H9 (cell line): ENCODE results near the gene NPHS1. TPM values are rescaled to one million over a fixed set of nuclear protein-coding genes. Genes with fewer than 3 reads are reported as not detected.

Experiments
- DNase-seq: peaks from one replicate; pipeline ENCODE4 v3.0.0-alpha.2; 2017
- H2AFZ ChIP-seq: one replicate; pipeline ENCODE4 v1.6.1; 2013; ENCODE audit warnings: mild to moderate bottlenecking, low read length, control low read depth, moderate library complexity
- H2AK5ac ChIP-seq: 2 replicates; pipeline ENCODE4 v1.6.1; 2013; ENCODE audit warnings: low read length, control low read depth, mixed read lengths; ENCODE audit not compliant: insufficient read length
- H2BK120ac ChIP-seq: one replicate; pipeline ENCODE4 v1.6.1; 2013; ENCODE audit warnings: low read depth, mild to moderate bottlenecking, low read length, control low read depth, inconsistent platforms; ENCODE audit not compliant: poor library complexity, severe bottlenecking
- H2BK12ac ChIP-seq: 2 replicates; pipeline ENCODE4 v1.6.1; 2013; ENCODE audit warnings: low read length, control low read depth, mixed read lengths, low read depth; ENCODE audit not compliant: insufficient read length
- H2BK15ac ChIP-seq: 2 replicates; pipeline ENCODE4 v1.6.1; 2013; ENCODE audit warnings: low read depth, low read length, control low read depth
- H2BK20ac ChIP-seq: one replicate; pipeline ENCODE4 v1.6.1; 2013; ENCODE audit warnings: low read depth, mild to moderate bottlenecking, low read length, control low read depth, inconsistent platforms; ENCODE audit not compliant: poor library complexity, severe bottlenecking
- H2BK5ac ChIP-seq: 2 replicates; pipeline ENCODE4 v1.6.1; 2013; ENCODE audit warnings: low read length, control low read depth, mixed read lengths; ENCODE audit not compliant: insufficient read length
- H3K14ac ChIP-seq: 2 replicates; pipeline ENCODE4 v1.6.1; 2013; ENCODE audit warnings: low read length, control low read depth; ENCODE audit not compliant: insufficient read depth
- H3K18ac ChIP-seq: 2 replicates; pipeline ENCODE4 v1.6.1; 2013; ENCODE audit warnings: low read depth, mild to moderate bottlenecking, mixed read lengths, low read length, control low read depth; ENCODE audit not compliant: insufficient read length
- H3K23ac ChIP-seq: 2 replicates; pipeline ENCODE4 v1.6.1; 2013; ENCODE audit warnings: low read length, control low read depth, mixed read lengths, low read depth; ENCODE audit not compliant: insufficient read length
- H3K23me2 ChIP-seq: 2 replicates; pipeline ENCODE4 v1.6.1; 2013; ENCODE audit warnings: low read depth, mild to moderate bottlenecking, mixed read lengths, low read length, control low read depth; ENCODE audit not compliant: insufficient read length, poor library complexity, severe bottlenecking
- H3K27ac ChIP-seq: 2 replicates; pipeline ENCODE4 v1.5.1; 2013; ENCODE audit warnings: low read length, control low read depth, mixed read lengths, low read depth; ENCODE audit not compliant: insufficient read length
- H3K27me3 ChIP-seq: 2 replicates; pipeline ENCODE4 v1.6.1; 2013; ENCODE audit warnings: low read length, control low read depth, inconsistent platforms; ENCODE audit not compliant: insufficient read depth
- H3K4ac ChIP-seq: 2 replicates; pipeline ENCODE4 v1.6.1; 2013; ENCODE audit warnings: low read depth, mild to moderate bottlenecking, control low read depth, inconsistent platforms, low read length, moderate library complexity
- H3K4me1 ChIP-seq: 2 replicates; pipeline ENCODE4 v1.6.1; 2013; ENCODE audit warnings: low read length, control low read depth, inconsistent platforms; ENCODE audit not compliant: insufficient read depth
- H3K4me2 ChIP-seq: 2 replicates; pipeline ENCODE4 v1.6.1; 2013; ENCODE audit warnings: low read length, control low read depth, mixed read lengths; ENCODE audit not compliant: insufficient read length, insufficient read depth
- H3K56ac ChIP-seq: 2 replicates; pipeline ENCODE4 v1.6.1; 2013; ENCODE audit warnings: low read depth, mild to moderate bottlenecking, mixed read lengths, low read length, control low read depth; ENCODE audit not compliant: insufficient read length
- H3K79me1 ChIP-seq: 2 replicates; pipeline ENCODE4 v1.6.1; 2013; ENCODE audit warnings: low read depth, mild to moderate bottlenecking, moderate library complexity, low read length, control low read depth, inconsistent platforms; ENCODE audit not compliant: insufficient read depth, poor library complexity, severe bottlenecking
- H3K79me2 ChIP-seq: 2 replicates; pipeline ENCODE4 v1.6.1; 2013; ENCODE audit warnings: low read length, control low read depth, inconsistent platforms; ENCODE audit not compliant: insufficient read depth
- H3K9ac ChIP-seq: 2 replicates; pipeline ENCODE4 v1.6.1; 2013; ENCODE audit warnings: low read length, control low read depth, mixed read lengths; ENCODE audit not compliant: insufficient read length; ENCODE audit errors: extremely low read depth
- H3K9me3 ChIP-seq: one replicate; pipeline ENCODE4 v1.6.1; 2013; ENCODE audit warnings: low read depth, low read length, inconsistent platforms; ENCODE audit not compliant: control insufficient read depth
- H3T11ph ChIP-seq: one replicate; pipeline ENCODE4 v1.6.1; 2013; ENCODE audit warnings: mild to moderate bottlenecking, low read length, control low read depth, inconsistent platforms
- H4K20me1 ChIP-seq: one replicate; pipeline ENCODE4 v1.6.1; 2013; ENCODE audit not compliant: control insufficient read depth, insufficient read length, insufficient read depth
- H4K5ac ChIP-seq: 2 replicates; pipeline ENCODE4 v1.6.1; 2013; ENCODE audit warnings: low read depth, mild to moderate bottlenecking, mixed read lengths, low read length, control low read depth; ENCODE audit not compliant: insufficient read length
- H4K8ac ChIP-seq: replicated peaks from 2 replicates; pipeline ENCODE4 v1.6.1; 2013; ENCODE audit warnings: low read length, control low read depth, mixed read lengths, low read depth; ENCODE audit not compliant: insufficient read length
- H4K91ac ChIP-seq: 2 replicates; pipeline ENCODE4 v1.6.1; 2013; ENCODE audit warnings: low read depth, mild to moderate bottlenecking, moderate library complexity, mixed read lengths, low read length, control low read depth; ENCODE audit not compliant: insufficient read length
- H3K27ac Mint-ChIP-seq, 3 experiments: 2 replicates in 2 of 3; 3 replicates in 1 of 3; pipeline ENCODE4 v1.8.0; 2020 to 2021; ENCODE audit warnings: mixed read lengths in 3 of 3, mild to moderate bottlenecking in 1 of 3, moderate library complexity in 1 of 3
- H3K27me3 Mint-ChIP-seq: 2 replicates; pipeline ENCODE4 v1.8.0; 2021; ENCODE audit warnings: low read depth, mild to moderate bottlenecking, moderate library complexity, mixed read lengths
- H3K36me3 Mint-ChIP-seq, 3 experiments: 2 replicates in 2 of 3; 3 replicates in 1 of 3; pipeline ENCODE4 v1.8.0; 2020 to 2021; ENCODE audit warnings: low read depth in 3 of 3, mixed read lengths in 3 of 3; ENCODE audit not compliant: insufficient read depth in 1 of 3
- H3K4me1 Mint-ChIP-seq, 2 experiments: 2 replicates each; pipeline ENCODE4 v1.8.0; 2020; ENCODE audit warnings: mixed read lengths in 2 of 2
- H3K4me3 Mint-ChIP-seq, 2 experiments: 2 replicates in 1 of 2; 3 replicates in 1 of 2; pipeline ENCODE4 v1.8.0; 2020 to 2021; ENCODE audit warnings: mild to moderate bottlenecking in 2 of 2, mixed read lengths in 2 of 2, moderate library complexity in 1 of 2
- H3K9me3 Mint-ChIP-seq, 2 experiments: 2 replicates in 1 of 2; 3 replicates in 1 of 2; pipeline ENCODE4 v1.8.0; 2020; ENCODE audit warnings: mild to moderate bottlenecking in 2 of 2, mixed read lengths in 2 of 2, moderate library complexity in 1 of 2
- CTCF ChIP-seq: fragments of 200-600 bp; sonication (generic); conservative IDR thresholded peaks from 3 replicates; pipeline ENCODE4 v1.8.0; 2021; ENCODE audit warnings: antibody characterized with exemption, mild to moderate bottlenecking
- WGBS: extraction: QIAGEN DNeasy Blood & Tissue Kit; methylation state at CpG from one replicate; pipeline ENCODE4 v1.1.7; 2013; ENCODE audit warnings: missing lambda C conversion rate, low lambda C conversion rate, mixed read lengths; ENCODE audit not compliant: insufficient read length; ENCODE audit errors: extremely low coverage; 5-methylcytosine and 5-hydroxymethylcytosine counted together
- total RNA-seq: library from RNA; stranded (reverse); gene quantifications from 2 replicates; pipeline ENCODE4 v1.2.1, GENCODE V29; 2021

The NPHS1 gene
- total RNA-seq, 1 experiment from 2014 or later: 0.83 TPM

GRCh38 chr19:35797663-35798062 is 54.6 kb downstream of the NPHS1 start:
- peak overlapping the region; percentile 46 to 79 for H3K4me3 Mint-ChIP-seq
- Histone ChIP-seq H2BK15ac (no peak overlapping the region), H3K14ac (no peak overlapping the region), H2BK5ac (no peak overlapping the region), H3K4me1 (0 out of 2 replicates have a peak, but pooled peaks cover 2% of the 10 kb centered on the region), H3K27ac (no peak overlapping the region), H2BK12ac (no peak overlapping the region), H3K18ac (no peak overlapping the region), H2AFZ (no peak overlapping the region), H3K4me2 (peak overlapping the region; percentile 51), H3T11ph (no peak overlapping the region), H3K23me2 (peaks cover 5% of the 10 kb centered on the region), H3K9me3 (no peaks in the 10 kb centered on the region), H4K91ac (no peak overlapping the region), H2BK20ac (no peak overlapping the region), H3K56ac (no peak overlapping the region), H3K79me2 (no peaks in the 10 kb centered on the region), H3K9ac (no peak overlapping the region), H4K20me1 (no peaks in the 10 kb centered on the region), H3K27me3 (peaks cover 3% of the 10 kb centered on the region; the same call in 1 of the 2 replicates), H2AK5ac (no peak overlapping the region), H4K5ac (no peak overlapping the region), H2BK120ac (no peak overlapping the region), H3K79me1 (no peaks in the 10 kb centered on the region), H3K4ac (no peak overlapping the region), H4K8ac (no peak overlapping the region), H3K23ac (no peak overlapping the region)
- no peak for TF ChIP-seq CTCF
- no peak overlapping the region for H3K27ac Mint-ChIP-seq
- H3K27me3 Mint-ChIP-seq: peaks cover 52% of the 10 kb centered on the region
- DNase-seq: peak; percentile 77
- H3K4me1 Mint-ChIP-seq: peaks cover 8 to 16% of the 10 kb centered on the region in 2 experiments
- WGBS: no CpG with 5 or more reads among the region's 15 CpGs
- no peaks in the 10 kb centered on the region; a peak in 2 of 5 replicates for H3K9me3 Mint-ChIP-seq
- no peaks in the 10 kb centered on the region for H3K36me3 Mint-ChIP-seq
